GM21717 (cell line): ENCODE results near the gene GALT.

Experiments
- ATAC-seq: cut with Tn5 transposase; IDR thresholded peaks from one replicate; pipeline ENCODE4 v1.9.1; 2021; ENCODE audit warnings: mild to moderate bottlenecking, moderate library complexity; ENCODE audit not compliant: unreplicated experiment

GALT gene

GRCh38 chr9:34646211-34647083 is at the start of gene GALT:
Gene GALT (plus strand): TSS chr9:34646675. CDS start chr9:34646705, 30 bp downstream.
- peak; percentile 93 for ATAC-seq

- no peak for ATAC-seq
Observed at GRCh38 chr9:34599546-34599945, 46.9 kb upstream of the GALT start.

GRCh38 chr9:34600908-34601307 is 45.6 kb upstream of the GALT start:
- no peak for ATAC-seq

GRCh38 chr9:34601937-34602573 is 44.4 kb upstream of the GALT start:
- no peak for ATAC-seq

GRCh38 chr9:34603610-34604231 is 42.8 kb upstream of the GALT start:
- ATAC-seq = peak; percentile 64

- no peak for ATAC-seq
Observed at GRCh38 chr9:34606190-34606589, 40.3 kb upstream of the GALT start.

GRCh38 chr9:34606905-34607304 is 39.6 kb upstream of the GALT start:
- ATAC-seq = no peak

GRCh38 chr9:34607331-34607730 is 39.1 kb upstream of the GALT start:
- no peak for ATAC-seq

- no peak for ATAC-seq
Observed at GRCh38 chr9:34610434-34611206, 35.9 kb upstream of the GALT start.

- peak; percentile 5 for ATAC-seq
Observed at GRCh38 chr9:34611251-34611810, 35.1 kb upstream of the GALT start.

- peak; percentile 82 for ATAC-seq
Observed at GRCh38 chr9:34611811-34612787, 34.4 kb upstream of the GALT start, which contains the start of gene RPP25L. Gene RPP25L (minus strand): TSS chr9:34612097. CDS start chr9:34611296, 801 bp downstream.

GRCh38 chr9:34612788-34613390 is 33.6 kb upstream of the GALT start:
- ATAC-seq = no peak

- no peak for ATAC-seq
Observed at GRCh38 chr9:34615132-34615531, 31.3 kb upstream of the GALT start.

- ATAC-seq = peak; percentile 96
Observed at GRCh38 chr9:34620061-34620994, 26.1 kb upstream of the GALT start, which contains the start of gene DCTN3. Gene DCTN3 (minus strand): TSS chr9:34620495. CDS start chr9:34620464, 31 bp downstream.

- ATAC-seq = no peak
Observed at GRCh38 chr9:34623374-34624235, 22.9 kb upstream of the GALT start.

GRCh38 chr9:34624475-34625185 is 21.8 kb upstream of the GALT start:
- no peak for ATAC-seq
